ENCODE data around the gene TLR5. TPM values are rescaled to one million over a fixed set of nuclear protein-coding genes. Genes with fewer than 3 reads are reported as not detected.

TLR5 gene
- polyA plus RNA-seq, 1 donor from 2014 or later, result not detected

- Histone ChIP-seq H3K36me3 (ENCODE audit: insufficient read depth, low read length) (no peaks in the 10 kb centered on the region), H3K4me2 (ENCODE audit: low read length) (no peak overlapping the region), H4K20me1 (ENCODE audit: insufficient read depth) (no peaks in the 10 kb centered on the region), H2AFZ (ENCODE audit: low read depth, low read length) (no peak overlapping the region), H3K9me3 (ENCODE audit: low read length) (no peaks in the 10 kb centered on the region), H3K4me3 (ENCODE audit: low read length) (no peak overlapping the region), H3K27ac (ENCODE audit: low read length) (no peak overlapping the region), H3K79me2 (replicated peaks; ENCODE audit: insufficient read depth, low read length) (no peaks in the 10 kb centered on the region), H3K27me3 (ENCODE audit: insufficient read depth, low read depth, low read length) (no peaks in the 10 kb centered on the region), H3K9ac (ENCODE audit: low read length) (no peak overlapping the region), H3F3A (ENCODE audit: insufficient read depth, low read length, poor library complexity, severe bottlenecking) (no peaks in the 10 kb centered on the region), H3K9me2 (ENCODE audit: insufficient read depth, low read length) (no peaks in the 10 kb centered on the region)
- TF ChIP-seq EP300 (conservative IDR thresholded peaks at IDR 0.05; ENCODE audit: poor library complexity, severe bottlenecking), result no peak
- TF ChIP-seq CTCF (IDR thresholded peaks at IDR 0.05; ENCODE audit: poor library complexity, severe bottlenecking), result no peak
- TF ChIP-seq POLR2AphosphoS5 (IDR thresholded peaks at IDR 0.05), result no peak
- TF ChIP-seq EZH2 (IDR thresholded peaks at IDR 0.05; ENCODE audit: borderline replicate concordance, insufficient read depth, low read length, poor library complexity, severe bottlenecking), result no peak
- no peak for TF ChIP-seq RAD21 (conservative IDR thresholded peaks at IDR 0.05)
- TF ChIP-seq MXI1 (conservative IDR thresholded peaks at IDR 0.05; ENCODE audit: poor library complexity, severe bottlenecking), result no peak
- TF ChIP-seq REST (IDR thresholded peaks at IDR 0.05; ENCODE audit: borderline replicate concordance), result no peak
- no peak for TF ChIP-seq TAF1 (IDR thresholded peaks at IDR 0.05; ENCODE audit: low read depth)
- TF ChIP-seq SMC3 (conservative IDR thresholded peaks at IDR 0.05; ENCODE audit: poor library complexity), result no peak
Measured at GRCh38 chr1:223179786-223180185, 36.7 kb upstream of the TLR5 start.

- Histone ChIP-seq H3K4me2 (ENCODE audit: low read length) (no peak overlapping the region), H3F3A (ENCODE audit: insufficient read depth, low read length, poor library complexity, severe bottlenecking) (no peaks in the 10 kb centered on the region)
Measured at GRCh38 chr1:223179280-223179679, 36.2 kb upstream of the TLR5 start.

More at GRCh38 chr1:223179280-223179679, 36.2 kb upstream of the TLR5 start:
- Histone ChIP-seq H3K9ac (ENCODE audit: low read length) (no peak overlapping the region), H4K20me1 (ENCODE audit: insufficient read depth) (no peaks in the 10 kb centered on the region), H3K4me3 (ENCODE audit: low read length) (no peak overlapping the region), H3K36me3 (ENCODE audit: insufficient read depth, low read length) (no peaks in the 10 kb centered on the region), H2AFZ (ENCODE audit: low read depth, low read length) (no peak overlapping the region), H3K27ac (ENCODE audit: low read length) (no peak overlapping the region), H3K9me3 (ENCODE audit: low read length) (no peaks in the 10 kb centered on the region), H3K9me2 (ENCODE audit: insufficient read depth, low read length) (no peaks in the 10 kb centered on the region), H3K27me3 (ENCODE audit: insufficient read depth, low read depth, low read length) (no peaks in the 10 kb centered on the region), H3K79me2 (replicated peaks; ENCODE audit: insufficient read depth, low read length) (no peaks in the 10 kb centered on the region)
- TF ChIP-seq RAD21 (conservative IDR thresholded peaks at IDR 0.05) (no peak), EP300 (conservative IDR thresholded peaks at IDR 0.05; ENCODE audit: poor library complexity, severe bottlenecking) (no peak), SMC3 (conservative IDR thresholded peaks at IDR 0.05; ENCODE audit: poor library complexity) (no peak), POLR2AphosphoS5 (IDR thresholded peaks at IDR 0.05) (no peak), MXI1 (conservative IDR thresholded peaks at IDR 0.05; ENCODE audit: poor library complexity, severe bottlenecking) (no peak), EZH2 (IDR thresholded peaks at IDR 0.05; ENCODE audit: borderline replicate concordance, insufficient read depth, low read length, poor library complexity, severe bottlenecking) (no peak), TAF1 (IDR thresholded peaks at IDR 0.05; ENCODE audit: low read depth) (no peak), REST (IDR thresholded peaks at IDR 0.05; ENCODE audit: borderline replicate concordance) (no peak), CTCF (IDR thresholded peaks at IDR 0.05; ENCODE audit: poor library complexity, severe bottlenecking) (no peak)
